NK-92 treated with Interleukin-12 subunit alpha and Interleukin-12 subunit beta, amount 100 ng/mL, for 24 hours (cell line): ENCODE data around the gene MB21D2.
"Not testable (repeated sequence)": the region's sequence is repeated elsewhere in the genome, so short reads cannot be mapped to it uniquely, and the experiment has no call there.

Experiments used
- DNase-seq: peaks from one replicate; lab custom pipeline; 2025; lab: John Stamatoyannopoulos, UW

Gene MB21D2, protein sequence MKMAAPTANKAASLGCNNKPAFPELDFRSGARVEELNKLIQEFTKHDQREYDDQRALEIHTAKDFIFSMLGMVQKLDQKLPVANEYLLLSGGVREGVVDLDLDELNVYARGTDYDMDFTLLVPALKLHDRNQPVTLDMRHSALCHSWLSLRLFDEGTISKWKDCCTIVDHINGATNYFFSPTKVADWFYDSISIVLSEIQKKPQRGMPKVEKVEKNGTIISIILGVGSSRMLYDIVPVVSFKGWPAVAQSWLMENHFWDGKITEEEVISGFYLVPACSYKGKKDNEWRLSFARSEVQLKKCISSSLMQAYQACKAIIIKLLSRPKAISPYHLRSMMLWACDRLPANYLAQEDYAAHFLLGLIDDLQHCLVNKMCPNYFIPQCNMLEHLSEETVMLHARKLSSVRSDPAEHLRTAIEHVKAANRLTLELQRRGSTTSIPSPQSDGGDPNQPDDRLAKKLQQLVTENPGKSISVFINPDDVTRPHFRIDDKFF

GRCh38 chr3:192917404-192918274, at the start of gene MB21D2:
Gene MB21D2, minus strand, starts transcription at chr3:192917856. Its CDS starts 16 bp downstream, at chr3:192917840.
- peak; percentile 57 for DNase-seq

DNA sequence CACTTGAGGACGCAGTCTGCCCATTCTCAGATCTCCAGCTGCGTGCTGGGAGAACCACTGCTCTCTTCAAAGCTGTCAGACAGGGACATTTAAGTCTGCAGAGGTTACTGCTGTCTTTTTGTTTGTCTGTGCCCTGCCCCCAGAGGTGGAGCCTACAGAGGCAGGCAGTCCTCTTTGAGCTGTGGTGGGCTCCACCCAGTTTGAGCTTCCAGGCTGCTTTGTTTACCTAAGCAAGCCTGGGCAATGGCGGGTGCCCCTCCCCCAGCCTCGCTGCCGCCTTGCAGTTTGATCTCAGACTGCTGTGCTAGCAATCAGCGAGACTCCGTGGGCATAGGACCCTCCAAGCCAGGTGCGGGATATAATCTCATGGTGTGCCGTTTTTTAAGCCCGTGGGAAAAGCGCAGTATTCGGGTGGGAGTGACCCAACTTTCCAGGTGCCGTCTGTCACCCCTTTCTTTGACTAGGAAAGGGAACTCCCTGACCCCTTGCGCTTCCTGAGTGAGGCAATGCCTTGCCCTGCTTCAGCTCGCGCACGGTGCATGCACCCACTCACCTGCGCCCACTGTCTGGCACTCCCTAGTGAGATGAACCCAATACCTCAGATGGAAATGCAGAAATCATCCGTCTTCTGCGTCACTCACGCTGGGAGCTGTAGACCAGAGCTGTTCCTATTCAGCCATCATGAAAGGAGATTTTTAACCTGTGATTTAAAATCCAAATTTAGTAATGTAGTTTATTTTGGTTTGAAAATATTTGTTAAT, 47.5 kb upstream of the MB21D2 start:
- not testable (repeated sequence) for DNase-seq

GRCh38 chr3:192959773-192960172, 42.1 kb upstream of the MB21D2 start:
- DNase-seq: no peak

GRCh38 chr3:192958219-192958872, 40.7 kb upstream of the MB21D2 start:
- no peak for DNase-seq

DNA sequence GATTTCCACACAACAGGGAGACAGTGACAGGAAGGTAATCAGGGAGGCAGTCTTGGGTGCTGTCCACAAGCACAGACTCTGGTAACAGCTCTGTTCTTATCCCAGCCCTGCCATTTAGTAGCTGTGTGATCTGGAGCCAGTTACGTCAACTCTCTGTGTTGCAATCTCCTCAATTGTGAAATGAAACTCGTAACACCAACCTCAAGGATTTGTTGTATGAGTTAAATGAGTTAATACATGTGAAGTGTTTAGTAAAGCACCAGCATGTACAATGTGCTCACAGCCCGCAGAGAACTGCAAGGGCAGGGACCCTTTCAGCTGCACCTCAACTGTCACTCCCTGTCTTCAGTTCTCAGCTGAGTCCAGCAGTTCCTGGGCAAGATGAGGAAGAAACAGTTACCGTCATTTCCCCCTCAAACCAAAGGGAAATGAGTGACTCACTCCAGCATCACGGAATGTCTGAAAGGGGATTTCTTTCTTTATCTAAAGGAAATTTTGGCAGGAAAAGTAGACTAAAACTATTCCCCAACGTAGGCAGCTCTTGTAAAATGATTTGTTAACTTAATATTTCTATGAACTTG, 39.9 kb upstream of the MB21D2 start:
- peak; percentile 53 for DNase-seq

GRCh38 chr3:192953926-192954325, 36.3 kb upstream of the MB21D2 start:
- DNase-seq: no peak

GRCh38 chr3:192947421-192947820, 29.8 kb upstream of the MB21D2 start:
- no peak for DNase-seq

GRCh38 chr3:192943393-192943792, 25.7 kb upstream of the MB21D2 start:
- no peak for DNase-seq

GRCh38 chr3:192942625-192943024, 25.0 kb upstream of the MB21D2 start:
- no peak for DNase-seq

DNA sequence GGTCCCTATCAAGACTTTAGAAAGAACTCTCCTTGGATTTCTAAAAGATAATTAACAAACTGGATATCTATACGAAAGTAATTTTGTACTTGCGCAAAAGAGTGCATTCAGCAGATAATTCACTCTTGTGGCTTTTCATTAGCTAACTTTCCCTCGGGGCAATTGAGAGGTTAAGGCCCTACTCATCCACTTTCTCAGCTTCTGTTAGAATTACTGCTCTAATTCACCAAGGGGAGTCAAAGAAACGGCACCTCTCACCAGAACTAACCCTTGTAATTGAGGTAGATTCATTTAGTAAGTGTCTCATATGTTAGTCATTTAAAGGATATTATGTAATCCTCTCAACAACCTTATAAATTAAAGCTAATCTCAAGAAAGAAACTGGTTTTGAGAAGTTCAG, 22.5 kb upstream of the MB21D2 start:
- no peak for DNase-seq

GRCh38 chr3:192935441-192935840, 17.8 kb upstream of the MB21D2 start:
- DNase-seq: no peak

- no peak for DNase-seq
These were observed 16.3 kb upstream of the MB21D2 start for GRCh38 chr3:192933779-192934460.

DNA sequence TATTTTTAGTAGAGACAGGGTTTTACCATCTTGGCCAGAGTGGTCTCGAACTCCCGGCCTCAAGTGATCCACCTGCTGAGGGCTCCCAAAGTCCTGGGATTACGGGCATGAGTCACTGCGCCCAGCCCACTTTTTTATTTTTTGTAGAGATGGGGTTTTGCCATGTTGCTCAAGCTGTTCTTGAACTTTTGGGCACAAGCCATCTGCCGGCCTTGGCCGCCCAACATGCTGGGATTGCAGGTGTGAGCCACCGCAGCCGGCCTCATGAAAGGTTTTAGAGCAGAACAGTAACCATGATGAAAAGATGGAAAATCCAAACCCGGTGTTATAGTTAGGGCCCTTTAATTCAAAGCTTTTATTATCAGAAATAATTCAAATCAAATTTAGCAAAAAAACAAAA, 15.6 kb upstream of the MB21D2 start:
- DNase-seq: no peak

GRCh38 chr3:192931825-192932224, 14.2 kb upstream of the MB21D2 start:
- DNase-seq: no peak

DNA sequence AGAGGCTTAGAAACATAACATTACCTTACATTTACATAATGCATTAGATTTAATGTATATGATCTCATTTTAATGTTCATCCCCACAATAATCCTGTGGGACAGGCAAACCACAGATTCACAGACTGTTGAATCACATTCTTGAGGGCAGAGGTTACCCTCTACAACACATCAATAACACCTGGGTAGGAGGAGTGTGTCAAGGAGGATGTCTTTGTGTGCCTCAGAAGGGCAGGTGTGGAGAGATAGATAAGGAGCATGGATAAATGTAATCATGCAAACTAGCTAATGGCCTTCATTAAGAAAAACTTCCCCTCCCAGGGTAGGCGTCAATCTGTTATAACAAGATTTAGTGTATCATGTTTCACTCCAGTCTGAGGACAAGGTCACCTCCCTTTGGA, 12.9 kb upstream of the MB21D2 start:
- DNase-seq: no peak

DNA sequence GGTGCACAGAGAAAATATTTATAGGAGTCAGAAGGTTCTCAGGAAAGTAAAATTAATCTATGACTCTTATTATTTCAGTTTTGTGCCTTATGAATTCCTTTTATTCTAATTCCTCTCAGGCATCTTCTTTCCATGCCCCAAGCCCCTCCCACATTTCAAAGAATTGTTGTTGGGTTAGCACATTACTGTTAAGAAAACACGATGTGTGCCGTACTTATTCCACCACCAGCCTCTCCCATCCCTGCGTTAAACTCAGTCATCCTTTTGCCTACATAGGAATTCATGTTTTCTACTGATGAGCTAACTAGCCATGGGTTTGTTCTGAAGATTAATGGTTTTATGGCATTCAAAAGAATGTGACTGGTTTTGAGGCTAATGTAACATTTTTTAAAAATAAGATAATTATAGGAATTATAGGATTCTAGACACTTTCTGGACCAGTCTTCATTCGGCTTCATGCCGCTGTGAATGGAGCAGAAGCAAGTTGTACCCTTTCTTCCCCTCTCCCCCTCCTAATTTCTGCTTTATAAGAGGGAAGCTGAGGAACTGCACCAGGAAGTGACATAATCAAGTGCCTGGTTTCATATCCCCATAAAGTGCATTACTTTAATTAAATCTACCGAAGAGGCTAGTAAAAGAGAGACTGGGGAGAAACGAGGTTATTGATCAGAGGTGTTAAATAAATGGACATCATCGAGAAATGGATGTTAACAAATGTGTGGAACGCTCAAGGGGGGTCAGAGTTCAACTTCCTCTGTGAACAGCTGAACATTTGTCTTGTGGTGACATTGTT, 12.3 kb upstream of the MB21D2 start:
- DNase-seq: no peak

DNA sequence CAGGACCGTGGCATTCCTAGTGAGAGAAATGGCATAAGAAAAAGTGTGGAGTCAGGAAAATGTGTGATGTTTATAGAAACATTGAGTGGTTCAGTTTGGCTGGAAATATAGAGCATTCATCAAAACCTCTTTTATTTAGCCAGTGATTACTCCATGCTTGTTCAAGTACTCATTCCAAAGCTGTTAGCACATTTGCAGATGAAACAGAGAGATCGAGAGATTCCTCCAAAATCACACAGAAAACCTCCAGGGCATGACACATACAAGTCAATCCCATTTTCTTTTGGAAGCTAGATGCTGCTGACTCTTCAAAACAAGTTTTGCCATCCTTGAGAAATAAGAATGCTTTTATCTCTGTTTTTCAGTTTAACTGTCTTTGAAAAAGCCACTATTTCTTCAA, 11.5 kb upstream of the MB21D2 start:
- no peak for DNase-seq

DNA sequence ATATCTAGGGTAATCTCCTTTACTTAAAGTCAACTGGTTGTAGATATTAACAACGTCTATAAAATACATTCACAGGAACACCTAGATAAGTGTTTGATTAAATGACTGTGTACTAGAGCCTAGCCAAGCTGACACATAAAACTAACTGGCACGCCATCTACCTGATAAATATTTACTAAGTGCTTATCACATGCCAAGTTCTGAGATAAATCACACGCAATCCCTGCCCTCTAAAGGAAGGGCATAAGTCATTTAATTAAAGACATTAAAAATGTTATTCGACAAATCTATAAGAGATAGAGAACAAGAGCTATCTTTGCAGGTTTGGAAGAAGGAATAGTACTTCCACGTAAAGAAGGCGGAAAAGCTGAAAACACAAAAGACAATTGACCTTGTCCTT, 11.1 kb upstream of the MB21D2 start:
- DNase-seq: no peak

- DNase-seq: no peak
These were observed 10.4 kb upstream of the MB21D2 start for GRCh38 chr3:192928016-192928415.

- DNase-seq: no peak
These were observed 9.4 kb upstream of the MB21D2 start for GRCh38 chr3:192927016-192927415.
